Measurements from ENCODE around the gene TRPM3.

TRPM3 gene

GRCh38 chr9:70498866-70499265 is 622.6 kb downstream of the TRPM3 start:
- DNase-seq: no peak

- DNase-seq: no peak
Observed at GRCh38 chr9:70496244-70496643, 625.2 kb downstream of the TRPM3 start.

- no peak for DNase-seq
Observed at GRCh38 chr9:70495514-70495913, 625.9 kb downstream of the TRPM3 start.

GRCh38 chr9:70494221-70494620 is 627.2 kb downstream of the TRPM3 start:
- DNase-seq: no peak

GRCh38 chr9:70493029-70493428 is 628.4 kb downstream of the TRPM3 start:
- DNase-seq: no peak

- DNase-seq: no peak
Observed at GRCh38 chr9:70492319-70492777, 629.1 kb downstream of the TRPM3 start.

- no peak for DNase-seq
Observed at GRCh38 chr9:70491426-70492318, 629.7 kb downstream of the TRPM3 start.

- DNase-seq: no peak
Observed at GRCh38 chr9:70490478-70490877, 630.9 kb downstream of the TRPM3 start.

- no peak for DNase-seq
Observed at GRCh38 chr9:70488793-70489105, 632.7 kb downstream of the TRPM3 start.

- no peak for DNase-seq
Observed at GRCh38 chr9:70488098-70488792, 633.2 kb downstream of the TRPM3 start.

GRCh38 chr9:70486127-70486526 is 635.3 kb downstream of the TRPM3 start:
- DNase-seq: no peak

- no peak for DNase-seq
Observed at GRCh38 chr9:70485273-70485858, 636.1 kb downstream of the TRPM3 start.

GRCh38 chr9:70484232-70485130 is 636.9 kb downstream of the TRPM3 start:
- no peak for DNase-seq

- no peak for DNase-seq
Observed at GRCh38 chr9:70481471-70481870, 640.0 kb downstream of the TRPM3 start.

GRCh38 chr9:70480405-70480980 is 640.9 kb downstream of the TRPM3 start:
- peak; percentile 45 for DNase-seq

GRCh38 chr9:70479880-70480291 is 641.5 kb downstream of the TRPM3 start:
- no peak for DNase-seq
